ENCODE data around the gene MAP4K1. TPM values are rescaled to one million over a fixed set of nuclear protein-coding genes. Genes with fewer than 3 reads are reported as not detected.
A peak's percentile ranks its signal among the peaks of the same experiment; 100 is the strongest.

Gene MAP4K1
- polyA plus RNA-seq, 2 of the 4 experiments (the other 2 are of a cell fraction), result 1.2 to 2.6 TPM

- H3K4me1 ChIP-seq, result peaks cover 38% of the 10 kb centered on the region
- H3K27ac ChIP-seq, result peak overlapping the region in 1 of 2 experiments; percentile 28; a peak in 3 of 6 replicates
- ATAC-seq (0 out of 6 replicates have a peak, but pooled peaks of 1 of the 2 experiments have one; percentile 19), DNase-seq (ENCODE audit: low read depth in 1 of 2, low spot score in 1 of 2) (no peak), FAIRE-seq (no peak)
- ChIA-PET POLR2A (interaction anchor here (0.6 to 0.9 kb wide), 2 partner anchors 10 to 11 kb away, joined by 3 to 4 read pairs; partner anchors contain the start of gene EIF3K), CTCF (interaction anchor here (1.0 to 5.5 kb wide), 4 partner anchors 84 to 226 kb away, joined by 3 to 29 read pairs (median 8); partner anchors contain the start of gene FAM98C)
- no peak overlapping the region for H3K4me3 ChIP-seq
- H3K9me3 ChIP-seq, result no peaks in the 10 kb centered on the region
- 95% methylated on average over 6 of the region's 6 CpGs for WGBS (ENCODE audit: missing lambda C conversion rate)
- H3K4me2 ChIP-seq, result no peak overlapping the region
- TF ChIP-seq HOXA7 (CRISPR knock-in tag; IDR thresholded peaks at IDR 0.05), result no peak
- TF ChIP-seq TP53 (CRISPR knock-in tag; IDR thresholded peaks at IDR 0.05), result 0 out of 2 replicates have a peak, but pooled peaks have one; percentile 30
These were observed 11.8 kb upstream of the MAP4K1 start for GRCh38 chr19:38629568-38629967.

GRCh38 chr19:38626401-38626800 is 8.6 kb upstream of the MAP4K1 start:
- Histone ChIP-seq H3K27ac (no peak overlapping the region), H3K4me2 (no peak overlapping the region), H3K4me1 (peaks cover 23% of the 10 kb centered on the region), H3K9me3 (no peaks in the 10 kb centered on the region), H3K4me3 (no peak overlapping the region)
- peak; percentile 63 for FAIRE-seq
- POLR2A ChIA-PET, result no interaction called here
- ATAC-seq, result no peak
- CTCF ChIA-PET, result interaction anchor here (1.5 to 5.5 kb wide), 6 partner anchors 8 to 224 kb away, joined by 4 to 46 read pairs (median 11); partner anchors contain the start of genes ACTN4, FAM98C and MAP4K1
- WGBS (ENCODE audit: missing lambda C conversion rate), result 95% methylated on average over 4 of the region's 4 CpGs
- TF ChIP-seq FOXS1 (CRISPR knock-in tag; IDR thresholded peaks at IDR 0.05), result no peak
- TF ChIP-seq KDM1A (IDR thresholded peaks at IDR 0.05; ENCODE audit: low read depth), result no peak
- TF ChIP-seq HOXB13 (CRISPR knock-in tag; IDR thresholded peaks at IDR 0.05; ENCODE audit: low read depth), result no peak
- TF ChIP-seq CHD4 (IDR thresholded peaks at IDR 0.05; ENCODE audit: borderline replicate concordance), result no peak
- no peak for TF ChIP-seq PBX3 (IDR thresholded peaks at IDR 0.05)
- no peak for TF ChIP-seq FOSB (CRISPR knock-in tag; IDR thresholded peaks at IDR 0.05)
- TF ChIP-seq HMGXB4 (CRISPR knock-in tag; IDR thresholded peaks at IDR 0.05; ENCODE audit: borderline replicate concordance), result no peak
- no peak for TF ChIP-seq MAFK (IDR thresholded peaks at IDR 0.05; ENCODE audit: partially characterized antibody)
- TF ChIP-seq ZC3H11A (IDR thresholded peaks at IDR 0.05), result no peak
- no peak for TF ChIP-seq CBX2 (IDR thresholded peaks at IDR 0.05; ENCODE audit: borderline replicate concordance, low read depth)
- no peak for DNase-seq (ENCODE audit: low read depth in 1 of 2, low spot score in 1 of 2)

- peaks cover 14% of the 10 kb centered on the region for H3K4me1 ChIP-seq
- 88% methylated on average over 3 of the region's 3 CpGs for WGBS (ENCODE audit: missing lambda C conversion rate)
- DNase-seq (ENCODE audit: low read depth in 1 of 2, low spot score in 1 of 2) (no peak), FAIRE-seq (peak; percentile 72), ATAC-seq (no peak)
- ChIA-PET CTCF (interaction anchor here (0.6 to 5.5 kb wide), 12 partner anchors 10 to 222 kb away, joined by 3 to 46 read pairs (median 3); partner anchors contain the start of genes ACTN4 and FAM98C), POLR2A (no interaction called here)
- no peak overlapping the region for H3K4me2 ChIP-seq
- H3K4me3 ChIP-seq, result no peak overlapping the region
- TF ChIP-seq POLR2A (IDR thresholded peaks at IDR 0.05; ENCODE audit: low read length) (no peak), TP53 (CRISPR knock-in tag; IDR thresholded peaks at IDR 0.05) (no peak)
- no peak overlapping the region for H3K27ac ChIP-seq
- H3K9me3 ChIP-seq, result no peaks in the 10 kb centered on the region
These were observed 7.1 kb upstream of the MAP4K1 start for GRCh38 chr19:38624822-38625221.

- DNase-seq (ENCODE audit: low read depth in 1 of 2, low spot score in 1 of 2) (no peak), ATAC-seq (peak in 1 of 2 experiments; percentile 53; a peak in 5 of 6 replicates), FAIRE-seq (no peak)
- Histone ChIP-seq H3K27ac (peak overlapping the region; percentile 84 to 86), H3K9me3 (no peaks in the 10 kb centered on the region), H3K4me3 (peak overlapping the region; percentile 86), H3K4me2 (peak overlapping the region; percentile 99), H3K4me1 (peaks cover 14% of the 10 kb centered on the region)
- CTCF ChIA-PET, result interaction anchor here (0.8 to 5.9 kb wide), 13 partner anchors 8 to 250 kb away, joined by 3 to 134 read pairs (median 5); partner anchors contain the start of gene FAM98C
- WGBS (ENCODE audit: missing lambda C conversion rate), result 6% methylated on average over 21 of the region's 21 CpGs
- TF ChIP-seq TP53 (CRISPR knock-in tag; IDR thresholded peaks at IDR 0.05) (0 out of 2 replicates have a peak, but pooled peaks have one; percentile 64), TFCP2L1 (CRISPR knock-in tag; IDR thresholded peaks at IDR 0.05) (0 out of 2 replicates have a peak, but pooled peaks have one; percentile 29), KDM5A (IDR thresholded peaks at IDR 0.05) (peak; percentile 27), POLR2AphosphoS2 (conservative IDR thresholded peaks at IDR 0.05; ENCODE audit: low read length) (no peak), FOSB (CRISPR knock-in tag; IDR thresholded peaks at IDR 0.05) (0 out of 2 replicates have a peak, but pooled peaks have one; percentile 61), RAD21 (conservative IDR thresholded peaks at IDR 0.05 in 1 of 2, IDR thresholded peaks at IDR 0.05 in 1 of 2) (0 out of 5 replicates have a peak, but pooled peaks of 1 of the 2 experiments have one; percentile 2), POLR2A (IDR thresholded peaks at IDR 0.05; ENCODE audit: low read length) (no peak), PHF8 (IDR thresholded peaks at IDR 0.05; ENCODE audit: borderline replicate concordance, low read depth) (peak; percentile 75; the same call in 1 of the 2 replicates)
- POLR2A ChIA-PET, result interaction anchor here (0.5 to 2.8 kb wide), 40 partner anchors 8 to 312 kb away, joined by 3 to 28 read pairs (median 5); partner anchors contain the start of genes ACTN4, FAM98C, GGN and MRPS12
These were observed 1.8 kb upstream of the MAP4K1 start for GRCh38 chr19:38619361-38620174.
